Measurements from ENCODE around the gene CENPVL3.

The CENPVL3 gene

GRCh38 chrX:51569561-51569960 lies 49.2 kb downstream of the CENPVL3 start:
- no peak overlapping the region for H3K4me2 ChIP-seq (ENCODE audit: low read length)

DNA sequence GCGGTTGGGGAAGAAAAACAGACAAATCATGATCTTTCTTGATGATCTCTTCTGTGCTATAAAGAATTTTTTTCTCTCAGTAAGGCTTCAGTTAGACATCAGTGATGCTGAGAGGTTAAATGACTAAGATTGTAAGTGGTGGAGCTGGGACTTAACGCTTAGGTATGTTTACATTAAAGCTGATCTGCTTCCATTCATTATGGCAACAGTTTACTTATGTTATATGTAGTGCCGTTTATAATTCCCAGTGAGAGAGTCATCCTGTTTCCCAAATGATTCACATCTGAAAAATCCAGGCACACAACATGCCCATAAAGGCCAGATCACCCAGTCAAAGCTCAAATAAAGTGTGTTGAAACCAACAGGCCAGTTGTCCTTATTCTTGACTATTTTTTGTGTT lies 50.1 kb downstream of the CENPVL3 start:
- H3K9me2 ChIP-seq (replicated peaks; ENCODE audit: control insufficient read depth, low read length), result no peaks in the 10 kb centered on the region
- no peaks in the 10 kb centered on the region for H4K20me1 ChIP-seq (ENCODE audit: control insufficient read depth, insufficient read depth, low read depth, low read length)
- H3K4me2 ChIP-seq (ENCODE audit: low read length), result no peak overlapping the region
- TF ChIP-seq EZH2phosphoT487 (IDR thresholded peaks at IDR 0.05; ENCODE audit: borderline replicate concordance, low read length), result no peak
- no peak overlapping the region for H3K4me3 ChIP-seq (ENCODE audit: low read length)
- H3K4me1 ChIP-seq (ENCODE audit: control insufficient read depth, low read length), result no peaks in the 10 kb centered on the region
- no peak overlapping the region for H3K27ac ChIP-seq (ENCODE audit: low read depth, low read length)
- no peaks in the 10 kb centered on the region for H3K27me3 ChIP-seq (ENCODE audit: control insufficient read depth, low read length)
- no peaks in the 10 kb centered on the region for H3K79me2 ChIP-seq (ENCODE audit: control insufficient read depth, low read length)
- no peaks in the 10 kb centered on the region for H3K9me3 ChIP-seq (ENCODE audit: control insufficient read depth, insufficient read depth, low read length)
- no peaks in the 10 kb centered on the region for H3F3A ChIP-seq (ENCODE audit: control insufficient read depth, insufficient read depth)
- H3K36me3 ChIP-seq (ENCODE audit: control insufficient read depth, low read length), result no peaks in the 10 kb centered on the region

More at GRCh38 chrX:51569561-51569960, 49.2 kb downstream of the CENPVL3 start:
- no peak for TF ChIP-seq EZH2phosphoT487 (IDR thresholded peaks at IDR 0.05; ENCODE audit: borderline replicate concordance, low read length)
- TF ChIP-seq CTCF (IDR thresholded peaks at IDR 0.05; ENCODE audit: low read depth, low read length, poor library complexity, severe bottlenecking), result no peak
- H3K4me3 ChIP-seq (ENCODE audit: low read length), result no peak overlapping the region
- H3K4me1 ChIP-seq (ENCODE audit: control insufficient read depth, low read length), result no peaks in the 10 kb centered on the region
- no peaks in the 10 kb centered on the region for H3K27me3 ChIP-seq (ENCODE audit: control insufficient read depth, low read length)
- no peaks in the 10 kb centered on the region for H4K20me1 ChIP-seq (ENCODE audit: control insufficient read depth, insufficient read depth, low read depth, low read length)
- no peak overlapping the region for H3K27ac ChIP-seq (ENCODE audit: low read depth, low read length)
- H3F3A ChIP-seq (ENCODE audit: control insufficient read depth, insufficient read depth), result no peaks in the 10 kb centered on the region
- no peaks in the 10 kb centered on the region for H3K36me3 ChIP-seq (ENCODE audit: control insufficient read depth, low read length)
- no peaks in the 10 kb centered on the region for H3K79me2 ChIP-seq (ENCODE audit: control insufficient read depth, low read length)
- H3K9me3 ChIP-seq (ENCODE audit: control insufficient read depth, insufficient read depth, low read length), result no peaks in the 10 kb centered on the region
- H3K9me2 ChIP-seq (replicated peaks; ENCODE audit: control insufficient read depth, low read length), result no peaks in the 10 kb centered on the region
